Neural cell (in vitro differentiated cells): ENCODE data around the gene MIEF1.

ENCODE experiments used
- CTCF ChIP-seq: fragments of 450-650 bp; IDR thresholded peaks from 2 replicates; pipeline ENCODE4 v1.5.1; 2014; ENCODE audit warnings: antibody characterized with exemption, mild to moderate bottlenecking, moderate library complexity; ENCODE audit not compliant: poor library complexity, severe bottlenecking
- EP300 ChIP-seq: fragments of 450-650 bp; conservative IDR thresholded peaks from 2 replicates; pipeline ENCODE4 v1.6.1; 2014; ENCODE audit warnings: antibody characterized with exemption, mild to moderate bottlenecking, moderate library complexity; ENCODE audit not compliant: poor library complexity, severe bottlenecking
- EZH2 ChIP-seq: fragments of 200-600, 300-800 bp; shearing (Covaris generic), sonication (generic); IDR thresholded peaks from 2 replicates; pipeline ENCODE4 v1.6.1; 2014; ENCODE audit warnings: antibody characterized with exemption, low read length, borderline replicate concordance, mild to moderate bottlenecking; ENCODE audit not compliant: insufficient read depth, poor library complexity, severe bottlenecking
- POLR2AphosphoS5 ChIP-seq: IDR thresholded peaks from 2 replicates; pipeline ENCODE4 v1.6.1; 2012
- RAD21 ChIP-seq: fragments of 450-650 bp; conservative IDR thresholded peaks from 2 replicates; pipeline ENCODE4 v1.6.1; 2014; ENCODE audit warnings: antibody characterized with exemption, mild to moderate bottlenecking, moderate library complexity
- REST ChIP-seq: IDR thresholded peaks from 2 replicates; pipeline ENCODE4 v1.6.1; 2012; ENCODE audit warnings: borderline replicate concordance

GRCh38 chr22:39481595-39481994 is 20.5 kb upstream of the MIEF1 start:
- TF ChIP-seq CTCF (no peak), RAD21 (no peak), POLR2AphosphoS5 (no peak), REST (no peak), EP300 (no peak), EZH2 (no peak)
